MCF 10A (cell line): ENCODE results near the gene FOXP2. TPM values are rescaled to one million over a fixed set of nuclear protein-coding genes. Genes with fewer than 3 reads are reported as not detected.
A peak's percentile ranks its signal among the peaks of the same experiment; 100 is the strongest.

Source experiments
- BruUV-seq: library from RNA; stranded (reverse); fragments of 400-500 nt; replicated peaks from 2 replicates; lab custom pipeline; 2021; lab: Mats Ljungman, UMichigan
- CTCF ChIA-PET: fragments of 300-600 bp; sonication (Branson Sonifier 250); formaldehyde crosslinking; extraction: SDS; loops from one replicate; lab custom pipeline; 2021; ENCODE audit warnings: antibody characterized with exemption, inconsistent platforms; lab: Yijun Ruan, JAX
- POLR2A ChIA-PET: fragments of 300-600, 350-650 bp; sonication (Branson Sonifier 250); formaldehyde crosslinking; extraction: SDS; loops from one replicate; lab custom pipeline; 2020; ENCODE audit warnings: antibody characterized with exemption, inconsistent platforms; lab: Yijun Ruan, JAX
- DNase-seq: peaks from one replicate; pipeline ENCODE4 v3.0.0-alpha.2; 2018; ENCODE audit not compliant: unreplicated experiment
- H3K27ac Mint-ChIP-seq: one replicate; pipeline ENCODE4 v1.8.0; 2022; ENCODE audit warnings: mild to moderate bottlenecking, low read depth, mixed read lengths; ENCODE audit not compliant: unreplicated experiment
- H3K27me3 Mint-ChIP-seq: one replicate; pipeline ENCODE4 v1.8.0; 2022; ENCODE audit warnings: mixed read lengths; ENCODE audit not compliant: insufficient read depth, unreplicated experiment
- H3K36me3 Mint-ChIP-seq: one replicate; pipeline ENCODE4 v1.8.0; 2022; ENCODE audit warnings: mild to moderate bottlenecking, moderate library complexity, mixed read lengths; ENCODE audit not compliant: insufficient read depth, unreplicated experiment
- H3K4me1 Mint-ChIP-seq: one replicate; pipeline ENCODE4 v1.8.0; 2022; ENCODE audit warnings: mixed read lengths; ENCODE audit not compliant: insufficient read depth, unreplicated experiment
- H3K4me3 Mint-ChIP-seq: one replicate; pipeline ENCODE4 v1.8.0; 2022; ENCODE audit warnings: mild to moderate bottlenecking, moderate library complexity, mixed read lengths; ENCODE audit not compliant: unreplicated experiment
- H3K9me3 Mint-ChIP-seq: one replicate; pipeline ENCODE4 v1.8.0; 2022; ENCODE audit warnings: mixed read lengths; ENCODE audit not compliant: unreplicated experiment
- intact Hi-C: fragments of 100-400 bp; cut with micrococcal nuclease; formaldehyde crosslinking; loops from 2 replicates; pipeline ENCODE4 v1.14.1; 2022
- total RNA-seq: library from RNA; stranded (reverse); gene quantifications from 2 replicates; pipeline ENCODE4 v1.2.3, GENCODE V29; 2022
- TF ChIP-seq, protein P1 (sequence below): fragments of 200-600 bp; IDR thresholded peaks from one replicate; pipeline ENCODE4 v1.8.0; 2022; ENCODE audit warnings: antibody characterized with exemption, mild to moderate bottlenecking; ENCODE audit not compliant: unreplicated experiment

FOXP2 gene
- total RNA-seq, 1 experiment from 2014 or later: not detected

- H3K4me1 Mint-ChIP-seq: peaks cover 5% of the 10 kb centered on the region
- no peak overlapping the region for H3K4me3 Mint-ChIP-seq
- peak; percentile 39 for DNase-seq
- H3K27me3 Mint-ChIP-seq: no peaks in the 10 kb centered on the region
- POLR2A ChIA-PET: interaction anchor here (0.6 kb wide), 1 partner anchor 505 kb away, joined by 3 read pairs; no protein-coding TSS in a partner anchor
- no peaks in the 10 kb centered on the region for H3K36me3 Mint-ChIP-seq
- BruUV-seq: no TSS peak
- intact Hi-C loops: no loop called here
- H3K27ac Mint-ChIP-seq: no peak overlapping the region
- TF ChIP-seq, protein P1, sequence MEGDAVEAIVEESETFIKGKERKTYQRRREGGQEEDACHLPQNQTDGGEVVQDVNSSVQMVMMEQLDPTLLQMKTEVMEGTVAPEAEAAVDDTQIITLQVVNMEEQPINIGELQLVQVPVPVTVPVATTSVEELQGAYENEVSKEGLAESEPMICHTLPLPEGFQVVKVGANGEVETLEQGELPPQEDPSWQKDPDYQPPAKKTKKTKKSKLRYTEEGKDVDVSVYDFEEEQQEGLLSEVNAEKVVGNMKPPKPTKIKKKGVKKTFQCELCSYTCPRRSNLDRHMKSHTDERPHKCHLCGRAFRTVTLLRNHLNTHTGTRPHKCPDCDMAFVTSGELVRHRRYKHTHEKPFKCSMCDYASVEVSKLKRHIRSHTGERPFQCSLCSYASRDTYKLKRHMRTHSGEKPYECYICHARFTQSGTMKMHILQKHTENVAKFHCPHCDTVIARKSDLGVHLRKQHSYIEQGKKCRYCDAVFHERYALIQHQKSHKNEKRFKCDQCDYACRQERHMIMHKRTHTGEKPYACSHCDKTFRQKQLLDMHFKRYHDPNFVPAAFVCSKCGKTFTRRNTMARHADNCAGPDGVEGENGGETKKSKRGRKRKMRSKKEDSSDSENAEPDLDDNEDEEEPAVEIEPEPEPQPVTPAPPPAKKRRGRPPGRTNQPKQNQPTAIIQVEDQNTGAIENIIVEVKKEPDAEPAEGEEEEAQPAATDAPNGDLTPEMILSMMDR: no peak
- CTCF ChIA-PET: no interaction called here
- no peaks in the 10 kb centered on the region for H3K9me3 Mint-ChIP-seq
These were observed 301.3 kb downstream of the FOXP2 start for GRCh38 chr7:114715907-114716306.

DNA sequence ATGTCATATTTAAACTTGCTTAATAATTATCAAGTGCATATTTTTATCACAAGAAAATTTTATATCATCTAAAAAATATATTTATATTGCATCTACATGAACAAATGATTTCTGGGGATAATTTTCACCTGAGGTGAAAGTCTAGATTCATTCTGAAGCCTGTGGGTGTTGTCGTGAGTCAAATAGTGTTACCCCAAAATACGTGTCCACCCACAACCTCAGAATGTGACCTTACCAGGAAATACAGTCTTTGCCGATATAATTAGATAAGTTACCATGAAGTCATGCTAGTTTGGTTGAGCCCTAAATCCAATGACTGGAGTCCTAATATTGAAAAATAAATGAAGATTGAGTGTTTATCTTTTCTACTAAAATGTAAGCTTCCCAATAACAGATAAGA lies 304.2 kb downstream of the FOXP2 start:
- Mint-ChIP-seq H3K4me3 (no peak overlapping the region), H3K36me3 (no peaks in the 10 kb centered on the region), H3K4me1 (peaks cover 5% of the 10 kb centered on the region), H3K27ac (no peak overlapping the region), H3K9me3 (no peaks in the 10 kb centered on the region), H3K27me3 (no peaks in the 10 kb centered on the region)
- DNase-seq: no peak
- intact Hi-C loops: no loop called here
- BruUV-seq: no TSS peak
- TF ChIP-seq, protein P1: no peak
- CTCF ChIA-PET: no interaction called here
- POLR2A ChIA-PET: no interaction called here

DNA sequence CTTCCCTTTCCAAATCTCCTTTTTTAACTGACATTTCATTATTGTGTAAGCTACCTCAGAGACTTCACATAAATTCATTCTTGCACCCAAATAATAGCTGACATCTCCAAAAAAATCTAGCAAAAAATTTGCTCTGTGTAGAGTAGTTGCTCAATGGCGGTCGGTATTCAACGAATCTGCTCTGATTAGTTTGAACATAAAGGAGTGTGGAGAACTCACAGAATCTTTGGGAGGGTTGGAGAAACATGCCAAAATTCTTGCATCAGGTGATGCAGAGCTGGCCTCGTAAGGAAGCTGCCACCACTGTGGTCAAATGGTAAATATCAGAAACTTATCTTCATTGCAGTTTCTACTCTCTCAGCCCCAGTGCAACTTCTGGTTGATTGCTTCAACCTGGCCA lies 306.1 kb downstream of the FOXP2 start:
- Mint-ChIP-seq H3K4me3 (no peak overlapping the region), H3K27me3 (no peaks in the 10 kb centered on the region), H3K36me3 (no peaks in the 10 kb centered on the region), H3K4me1 (peaks cover 4% of the 10 kb centered on the region), H3K27ac (no peak overlapping the region), H3K9me3 (no peaks in the 10 kb centered on the region)
- TF ChIP-seq, protein P1: no peak
- intact Hi-C loops: no loop called here
- CTCF ChIA-PET: interaction anchor here (1.0 kb wide), 1 partner anchor 13 kb away, joined by 3 read pairs; no protein-coding TSS in a partner anchor
- DNase-seq: no peak
- POLR2A ChIA-PET: no interaction called here
- no TSS peak for BruUV-seq

- no TSS peak for BruUV-seq
- no peak overlapping the region for H3K27ac Mint-ChIP-seq
- H3K36me3 Mint-ChIP-seq: no peaks in the 10 kb centered on the region
- no peaks in the 10 kb centered on the region for H3K27me3 Mint-ChIP-seq
- H3K9me3 Mint-ChIP-seq: no peaks in the 10 kb centered on the region
- POLR2A ChIA-PET: interaction anchor here (0.6 to 0.8 kb wide), 2 partner anchors 201 to 285 kb away, joined by 3 to 5 read pairs; no protein-coding TSS in a partner anchor
- H3K4me1 Mint-ChIP-seq: no peaks in the 10 kb centered on the region
- TF ChIP-seq, protein P1: no peak
- CTCF ChIA-PET: no interaction called here
- H3K4me3 Mint-ChIP-seq: no peak overlapping the region
- intact Hi-C loops: no loop called here
- DNase-seq: no peak
These were observed 307.9 kb downstream of the FOXP2 start for GRCh38 chr7:114722562-114722961.
